Cortex of kidney (tissue), 1 donor: ENCODE data around the gene CCDC30.
"Not testable (repeated sequence)": the region's sequence is repeated elsewhere in the genome, so short reads cannot be mapped to it uniquely, and the experiment has no call there.

ENCODE experiments used
- DNase-seq: peaks from one replicate; lab custom pipeline; 2025; lab: John Stamatoyannopoulos, UW

CCDC30 gene

GRCh38 chr1:42453386-42453785, 9.7 kb upstream of the CCDC30 start:
- DNase-seq: no peak

- DNase-seq: no peak
Observed at GRCh38 chr1:42454403-42454802, 8.7 kb upstream of the CCDC30 start.

- DNase-seq: peak; percentile 33
Observed at GRCh38 chr1:42456010-42456753, 6.9 kb upstream of the CCDC30 start, which contains the start of the genes PPCS and ZMYND12. Gene PPCS, plus strand, starts transcription at chr1:42456543. Its CDS starts 23 bp downstream, at chr1:42456566. Gene ZMYND12, minus strand, starts transcription at chr1:42456022. Its CDS starts 25 bp downstream, at chr1:42455997.

GRCh38 chr1:42456754-42457089, 6.4 kb upstream of the CCDC30 start:
- DNase-seq: no peak

- no peak for DNase-seq
Observed at GRCh38 chr1:42461196-42461595, 1.9 kb upstream of the CCDC30 start.

- DNase-seq: no peak
Observed at GRCh38 chr1:42463921-42464320, 835 bp downstream of the CCDC30 start.

- DNase-seq: no peak
Observed at GRCh38 chr1:42466030-42466429, 2.9 kb downstream of the CCDC30 start.

GRCh38 chr1:42469727-42470126, 6.6 kb downstream of the CCDC30 start:
- DNase-seq: no peak

- no peak for DNase-seq
Observed at GRCh38 chr1:42476605-42477004, 13.5 kb downstream of the CCDC30 start.

GRCh38 chr1:42477354-42477753, 14.3 kb downstream of the CCDC30 start:
- not testable (repeated sequence) for DNase-seq

GRCh38 chr1:42477775-42478174, 14.7 kb downstream of the CCDC30 start:
- DNase-seq: no peak

GRCh38 chr1:42479621-42480020, 16.5 kb downstream of the CCDC30 start:
- DNase-seq: no peak

- no peak for DNase-seq
Observed at GRCh38 chr1:42480921-42481320, 17.8 kb downstream of the CCDC30 start.

- DNase-seq: no peak
Observed at GRCh38 chr1:42482635-42483153, 19.6 kb downstream of the CCDC30 start.

GRCh38 chr1:42484382-42484781, 21.3 kb downstream of the CCDC30 start:
- DNase-seq: no peak

- DNase-seq: no peak
Observed at GRCh38 chr1:42490237-42490636, 27.2 kb downstream of the CCDC30 start.

GRCh38 chr1:42502031-42502430, 38.9 kb downstream of the CCDC30 start:
- DNase-seq: not testable (repeated sequence)

GRCh38 chr1:42504535-42505128, 41.5 kb downstream of the CCDC30 start:
- DNase-seq: no peak

GRCh38 chr1:42506576-42506975, 43.5 kb downstream of the CCDC30 start:
- no peak for DNase-seq

GRCh38 chr1:42511581-42512155, 48.6 kb downstream of the CCDC30 start:
- not testable (repeated sequence) for DNase-seq

GRCh38 chr1:42518908-42519307, 55.8 kb downstream of the CCDC30 start:
- no peak for DNase-seq

- no peak for DNase-seq
Observed at GRCh38 chr1:42523171-42523570, 60.1 kb downstream of the CCDC30 start.

- no peak for DNase-seq
Observed at GRCh38 chr1:42524330-42524729, 61.2 kb downstream of the CCDC30 start.
